Vagina (tissue), 2 donors: ENCODE data around the gene ZNF804A. TPM values are rescaled to one million over a fixed set of nuclear protein-coding genes. Genes with fewer than 3 reads are reported as not detected.

Experiments
- DNase-seq, 2 donors: peaks; one replicate each; pipeline ENCODE4 v3.0.0-alpha.2; 2017; ENCODE audit errors: extremely low spot score in 2 of 2
- H3K27ac ChIP-seq: fragments of 200-600 bp; sonication (generic); one replicate; pipeline ENCODE4 v1.5.1; 2019
- H3K27me3 ChIP-seq: fragments of 200-600 bp; sonication (generic); one replicate; pipeline ENCODE4 v1.5.1; 2019
- H3K36me3 ChIP-seq, 2 donors: fragments of 200-600 bp; sonication (generic); one replicate each; pipeline ENCODE4 v1.5.1; 2017 to 2019
- H3K4me1 ChIP-seq: fragments of 200-600 bp; sonication (generic); one replicate; pipeline ENCODE4 v1.5.1; 2019
- H3K4me3 ChIP-seq, 2 donors: fragments of 200-600 bp; sonication (generic); 1 replicate in 1 of 2; 2 replicates in 1 of 2; pipeline ENCODE4 v1.5.1; 2016 to 2019
- H3K9me3 ChIP-seq: fragments of 200-600 bp; sonication (generic); one replicate; pipeline ENCODE4 v1.5.1; 2019
- CTCF ChIP-seq, 3 experiments: fragments of 450-650 bp in 2 of 3; fragments of 200-600 bp in 1 of 3; sonication (generic) in 1 of 3; IDR thresholded peaks; one replicate each; pipeline ENCODE4 v1.5.1; 2017 to 2019; ENCODE audit warnings: antibody characterized with exemption in 3 of 3, mild to moderate bottlenecking in 2 of 3, moderate library complexity in 2 of 3
- POLR2A ChIP-seq, 2 donors: fragments of 450-650 bp; IDR thresholded peaks; one replicate each; pipeline ENCODE4 v1.6.1; 2017; ENCODE audit warnings: antibody characterized with exemption in 2 of 2, mild to moderate bottlenecking in 2 of 2, moderate library complexity in 2 of 2
- POLR2AphosphoS5 ChIP-seq, 2 donors: sonication (generic); formaldehyde crosslinking; IDR thresholded peaks; one replicate each; pipeline ENCODE4 v1.9.0; 2017; ENCODE audit warnings: antibody characterized with exemption in 2 of 2, mild to moderate bottlenecking in 2 of 2, low read depth in 1 of 2; ENCODE audit not compliant: insufficient read depth in 1 of 2
- intact Hi-C: fragments of 100-400 bp; cut with DNase I; formaldehyde crosslinking; loops from one replicate; pipeline ENCODE4 v1.15.1; 2023
- total RNA-seq: library from RNA; depleted of rRNA; stranded (reverse); fragments of >200 nt; gene quantifications from one replicate; pipeline ENCODE4 v1.2.3, GENCODE V29; 2016

The ZNF804A gene
- total RNA-seq, 1 donor from 2014 or later = 1.2 TPM

GRCh38 chr2:184834699-184835397 lies 236.5 kb downstream of the ZNF804A start:
- H3K4me3 ChIP-seq = no peak overlapping the region
- intact Hi-C loops = no loop called here
- no peak for DNase-seq
- no peaks in the 10 kb centered on the region for H3K36me3 ChIP-seq
- no peaks in the 10 kb centered on the region for H3K4me1 ChIP-seq
- H3K27ac ChIP-seq = no peak overlapping the region
- H3K27me3 ChIP-seq = no peaks in the 10 kb centered on the region
- TF ChIP-seq CTCF (IDR thresholded peaks at IDR 0.05) (no peak), POLR2A (IDR thresholded peaks at IDR 0.05) (no peak), POLR2AphosphoS5 (IDR thresholded peaks at IDR 0.05; ENCODE audit: insufficient read depth in 1 of 2, low read depth in 1 of 2) (no peak)
- H3K9me3 ChIP-seq = no peaks in the 10 kb centered on the region

GRCh38 chr2:184835398-184835715 lies 237.0 kb downstream of the ZNF804A start:
- Histone ChIP-seq H3K36me3 (no peaks in the 10 kb centered on the region), H3K27ac (no peak overlapping the region), H3K9me3 (no peaks in the 10 kb centered on the region), H3K27me3 (no peaks in the 10 kb centered on the region), H3K4me1 (no peaks in the 10 kb centered on the region), H3K4me3 (no peak overlapping the region)
- no peak for DNase-seq
- TF ChIP-seq CTCF (IDR thresholded peaks at IDR 0.05) (no peak), POLR2AphosphoS5 (IDR thresholded peaks at IDR 0.05; ENCODE audit: insufficient read depth in 1 of 2, low read depth in 1 of 2) (no peak), POLR2A (IDR thresholded peaks at IDR 0.05) (no peak)
- intact Hi-C loops = no loop called here

- no peaks in the 10 kb centered on the region for H3K9me3 ChIP-seq
- H3K36me3 ChIP-seq = no peaks in the 10 kb centered on the region
- no peaks in the 10 kb centered on the region for H3K4me1 ChIP-seq
- intact Hi-C loops = no loop called here
- no peak for TF ChIP-seq CTCF (IDR thresholded peaks at IDR 0.05)
- no peak for TF ChIP-seq POLR2AphosphoS5 (IDR thresholded peaks at IDR 0.05; ENCODE audit: insufficient read depth in 1 of 2, low read depth in 1 of 2)
- no peak for TF ChIP-seq POLR2A (IDR thresholded peaks at IDR 0.05)
- no peak overlapping the region for H3K27ac ChIP-seq
- H3K27me3 ChIP-seq = no peaks in the 10 kb centered on the region
- DNase-seq = no peak
- no peak overlapping the region for H3K4me3 ChIP-seq
These were observed 249.0 kb downstream of the ZNF804A start for GRCh38 chr2:184847331-184847730.

GRCh38 chr2:184849516-184849915 lies 251.2 kb downstream of the ZNF804A start:
- TF ChIP-seq POLR2AphosphoS5 (IDR thresholded peaks at IDR 0.05; ENCODE audit: insufficient read depth in 1 of 2, low read depth in 1 of 2) (no peak), CTCF (IDR thresholded peaks at IDR 0.05) (no peak), POLR2A (IDR thresholded peaks at IDR 0.05) (no peak)
- intact Hi-C loops = no loop called here
- DNase-seq = no peak

GRCh38 chr2:184851576-184851975 lies 253.2 kb downstream of the ZNF804A start:
- Histone ChIP-seq H3K36me3 (no peaks in the 10 kb centered on the region), H3K27me3 (no peaks in the 10 kb centered on the region), H3K9me3 (no peaks in the 10 kb centered on the region), H3K4me3 (no peak overlapping the region), H3K4me1 (no peaks in the 10 kb centered on the region), H3K27ac (no peak overlapping the region)
- intact Hi-C loops = no loop called here
- no peak for DNase-seq
- TF ChIP-seq POLR2A (IDR thresholded peaks at IDR 0.05) = no peak
- no peak for TF ChIP-seq POLR2AphosphoS5 (IDR thresholded peaks at IDR 0.05; ENCODE audit: insufficient read depth in 1 of 2, low read depth in 1 of 2)
- TF ChIP-seq CTCF (IDR thresholded peaks at IDR 0.05) = no peak

More at GRCh38 chr2:184849516-184849915, 251.2 kb downstream of the ZNF804A start:
- Histone ChIP-seq H3K9me3 (no peaks in the 10 kb centered on the region), H3K4me3 (no peak overlapping the region), H3K27ac (no peak overlapping the region), H3K36me3 (no peaks in the 10 kb centered on the region), H3K4me1 (no peaks in the 10 kb centered on the region), H3K27me3 (no peaks in the 10 kb centered on the region)
